BJ (cell line): Measurements from ENCODE around the gene HAT1. TPM values are rescaled to one million over a fixed set of nuclear protein-coding genes. Genes with fewer than 3 reads are reported as not detected.
"Not testable (repeated sequence)": the region's sequence is repeated elsewhere in the genome, so short reads cannot be mapped to it uniquely, and the experiment has no call there.

Source experiments
- CTCF ChIA-PET: fragments of 350-600 bp; formaldehyde crosslinking; extraction: SDS; loops from one replicate; lab custom pipeline; 2021; ENCODE audit warnings: antibody characterized with exemption, inconsistent platforms; lab: Yijun Ruan, JAX
- POLR2A ChIA-PET: fragments of 300-600 bp; sonication (Branson Sonifier 250); formaldehyde crosslinking; extraction: SDS; loops from one replicate; lab custom pipeline; 2021; ENCODE audit warnings: antibody characterized with exemption; lab: Charles Lee
- DNase-seq: peaks from one replicate; pipeline ENCODE4 v3.0.0-alpha.2; 2011; ENCODE audit warnings: low read depth
- H3K27me3 ChIP-seq: 2 replicates; pipeline ENCODE4 v1.6.0; 2011; ENCODE audit warnings: low read length; ENCODE audit not compliant: control insufficient read depth, insufficient read depth
- H3K36me3 ChIP-seq: 2 replicates; pipeline ENCODE4 v1.5.1; 2011; ENCODE audit warnings: low read length; ENCODE audit not compliant: control insufficient read depth, insufficient read depth
- H3K4me3 ChIP-seq: 2 replicates; pipeline ENCODE4 v1.5.1; 2011; ENCODE audit warnings: low read depth, mild to moderate bottlenecking, control low read depth, low read length
- CTCF ChIP-seq: IDR thresholded peaks from 2 replicates; pipeline ENCODE4 v1.5.1; 2011; ENCODE audit warnings: low read depth, mild to moderate bottlenecking, control low read depth, inconsistent platforms, low read length, moderate library complexity; ENCODE audit not compliant: insufficient read depth
- polyA plus RNA-seq: library from polyadenylated mRNA; depleted of rRNA; stranded (reverse); fragments of >200 nt; gene quantifications from 2 replicates; pipeline ENCODE4 v1.2.3, GENCODE V29; 2011

The HAT1 gene
- polyA plus RNA-seq, 1 experiment: 19.9 TPM

DNA sequence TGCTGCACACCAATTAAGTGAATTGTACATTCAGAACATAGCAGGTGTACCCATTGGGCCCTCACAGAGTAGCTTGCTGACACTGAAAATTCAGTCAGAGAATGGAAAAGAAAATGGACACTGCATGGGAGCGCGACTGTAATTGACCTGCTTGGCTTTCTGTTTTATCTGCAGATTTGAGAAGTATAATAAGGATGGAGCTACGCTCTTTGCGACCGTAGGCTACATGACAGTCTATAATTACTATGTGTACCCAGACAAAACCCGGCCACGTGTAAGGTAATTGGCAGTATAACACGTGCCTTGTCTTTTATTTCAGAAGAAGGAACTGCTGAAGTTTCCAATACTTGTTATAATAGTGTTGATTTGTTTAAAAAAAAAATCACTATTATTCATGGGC lies 44.0 kb downstream of the HAT1 start:
- ChIA-PET POLR2A (no interaction called here), CTCF (no interaction called here)
- TF ChIP-seq CTCF: no peak
- Histone ChIP-seq H3K4me3 (no peak overlapping the region), H3K36me3 (no peaks in the 10 kb centered on the region), H3K27me3 (no peaks in the 10 kb centered on the region)
- no peak for DNase-seq

DNA sequence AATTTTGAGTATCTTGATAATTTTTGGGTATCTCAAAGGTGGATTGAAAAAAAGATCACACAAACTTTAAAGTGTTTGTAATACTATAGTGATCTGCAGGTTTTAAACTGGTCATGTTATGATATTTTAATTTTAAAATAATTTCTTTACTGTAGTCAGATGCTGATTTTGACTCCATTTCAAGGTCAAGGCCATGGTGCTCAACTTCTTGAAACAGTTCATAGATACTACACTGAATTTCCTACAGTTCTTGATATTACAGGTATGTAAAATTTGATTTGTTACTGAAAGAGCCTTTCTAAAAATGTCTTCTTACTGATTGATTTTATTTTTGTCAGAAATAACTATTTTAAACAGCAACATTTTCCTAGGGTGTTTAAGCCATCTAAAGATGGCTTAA lies 44.4 kb downstream of the HAT1 start:
- Histone ChIP-seq H3K4me3 (no peak overlapping the region), H3K27me3 (no peaks in the 10 kb centered on the region), H3K36me3 (no peaks in the 10 kb centered on the region)
- no peak for TF ChIP-seq CTCF
- DNase-seq: no peak
- POLR2A ChIA-PET: no interaction called here
- CTCF ChIA-PET: no interaction called here

DNA sequence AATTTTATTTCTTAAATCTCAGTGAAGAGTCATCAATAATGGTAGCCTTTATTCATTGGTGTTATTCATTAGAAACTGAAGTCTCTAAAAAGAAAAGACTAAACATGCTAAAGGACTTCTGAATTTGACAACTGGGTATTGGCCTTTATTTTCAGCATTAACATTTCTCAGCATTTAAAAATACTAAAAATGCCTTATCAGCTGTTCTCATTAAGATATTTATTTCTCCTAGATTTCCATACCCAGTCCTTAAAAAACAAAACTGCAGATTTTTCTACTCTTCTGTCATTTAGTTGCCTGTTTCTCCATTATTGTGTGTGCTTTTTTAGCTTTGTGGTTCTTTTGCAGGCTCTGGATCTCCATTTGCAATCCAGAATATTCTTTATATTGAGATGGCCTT lies 46.2 kb downstream of the HAT1 start:
- POLR2A ChIA-PET: no interaction called here
- no peaks in the 10 kb centered on the region; the same call in none of the 2 replicates for H3K36me3 ChIP-seq
- TF ChIP-seq CTCF: no peak

GRCh38 chr2:171972329-171972982 lies 50.2 kb downstream of the HAT1 start:
- no peaks in the 10 kb centered on the region; the same call in none of the 2 replicates for H3K36me3 ChIP-seq
- no peak for TF ChIP-seq CTCF
- no peak for DNase-seq
- ChIA-PET CTCF (no interaction called here), POLR2A (no interaction called here)
- H3K27me3 ChIP-seq: no peaks in the 10 kb centered on the region
- no peak overlapping the region for H3K4me3 ChIP-seq

More for the DNA sequence above, 46.2 kb downstream of the HAT1 start:
- CTCF ChIA-PET: no interaction called here
- H3K4me3 ChIP-seq: no peak overlapping the region
- no peak for DNase-seq
- no peaks in the 10 kb centered on the region for H3K27me3 ChIP-seq

GRCh38 chr2:171979103-171979502 lies 56.8 kb downstream of the HAT1 start:
- no peak for DNase-seq
- H3K36me3 ChIP-seq: no peaks in the 10 kb centered on the region
- ChIA-PET POLR2A (no interaction called here), CTCF (interaction anchor here (0.8 to 1.0 kb wide), 2 partner anchors 11 to 42 kb away, joined by 3 read pairs; no protein-coding TSS in a partner anchor)
- no peaks in the 10 kb centered on the region for H3K27me3 ChIP-seq
- no peak overlapping the region for H3K4me3 ChIP-seq
- no peak for TF ChIP-seq CTCF

GRCh38 chr2:171983924-171984323 lies 61.7 kb downstream of the HAT1 start:
- DNase-seq, POLR2A ChIA-PET, H3K4me3 ChIP-seq, CTCF ChIA-PET, H3K36me3 ChIP-seq, H3K27me3 ChIP-seq: not testable (repeated sequence)
